SK-N-SH (cell line): ENCODE results near the gene ASB5.

Experiments used
- GABPA ChIP-seq: IDR thresholded peaks from 2 replicates; pipeline ENCODE4 v1.4.0; 2012; ENCODE audit warnings: low read depth, mild to moderate bottlenecking
- JUND ChIP-seq: IDR thresholded peaks from 2 replicates; pipeline ENCODE4 v1.4.0; 2012
- NFIC ChIP-seq: IDR thresholded peaks from 2 replicates; pipeline ENCODE4 v1.4.0; 2012; ENCODE audit warnings: borderline replicate concordance
- NRF1 ChIP-seq: IDR thresholded peaks from 2 replicates; pipeline ENCODE4 v1.6.1; 2012; ENCODE audit warnings: low read depth, mild to moderate bottlenecking, low read length
- RAD21 ChIP-seq: IDR thresholded peaks from 2 replicates; pipeline ENCODE4 v1.6.1; 2012; ENCODE audit warnings: mild to moderate bottlenecking, low read length
- RCOR1 ChIP-seq: fragments of 150-350 bp; IDR thresholded peaks from 2 replicates; pipeline ENCODE4 v1.6.1; 2017; ENCODE audit warnings: antibody characterized with exemption, low read length
- RFX5 ChIP-seq: IDR thresholded peaks from 2 replicates; pipeline ENCODE4 v1.6.1; 2012; ENCODE audit warnings: mild to moderate bottlenecking, improper control_type of control experiment, low read length
- SMC3 ChIP-seq: IDR thresholded peaks from 2 replicates; pipeline ENCODE4 v1.6.1; 2012; ENCODE audit warnings: low read depth, low read length, improper control_type of control experiment
- TF ChIP-seq, protein P1 (sequence below): fragments of 200-600 bp; sonication (generic); IDR thresholded peaks from 2 replicates; pipeline ENCODE4 v1.6.1; 2017; ENCODE audit warnings: antibody characterized with exemption, mild to moderate bottlenecking, moderate library complexity
- TF ChIP-seq, protein P2 (sequence below): fragments of 150-350 bp; IDR thresholded peaks from 2 replicates; pipeline ENCODE4 v1.6.1; 2017; ENCODE audit warnings: antibody characterized with exemption, low read length, low read depth, borderline replicate concordance
- TF ChIP-seq, protein P3 (sequence below): IDR thresholded peaks from 2 replicates; pipeline ENCODE4; 2012
- TF ChIP-seq, protein P4 (sequence below): IDR thresholded peaks from 2 replicates; pipeline ENCODE4 v1.6.1; 2012; ENCODE audit warnings: mild to moderate bottlenecking, low read depth, low read length, moderate library complexity
- TF ChIP-seq, protein P5 (sequence below): IDR thresholded peaks from 2 replicates; pipeline ENCODE4 v1.4.0; 2012; ENCODE audit warnings: low read depth, borderline replicate concordance

DNA sequence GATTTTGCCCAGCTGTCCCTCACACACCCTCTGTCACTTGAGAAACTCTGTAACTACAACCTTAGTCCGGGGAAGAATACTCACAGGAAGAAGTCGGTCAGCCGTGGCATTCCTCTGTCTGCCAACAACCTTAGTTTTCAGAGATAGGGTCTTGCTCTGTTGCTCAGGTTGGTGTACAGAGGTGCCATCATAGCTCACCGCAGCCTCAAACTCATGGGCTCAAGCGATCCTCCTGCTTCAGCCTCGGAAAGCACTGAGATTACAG lies 38.6 kb upstream of the ASB5 start:
- TF ChIP-seq JUND (no peak), RAD21 (no peak), SMC3 (no peak), NRF1 (no peak), RCOR1 (no peak), RFX5 (no peak), GABPA (no peak), NFIC (no peak)
- TF ChIP-seq, protein P1, sequence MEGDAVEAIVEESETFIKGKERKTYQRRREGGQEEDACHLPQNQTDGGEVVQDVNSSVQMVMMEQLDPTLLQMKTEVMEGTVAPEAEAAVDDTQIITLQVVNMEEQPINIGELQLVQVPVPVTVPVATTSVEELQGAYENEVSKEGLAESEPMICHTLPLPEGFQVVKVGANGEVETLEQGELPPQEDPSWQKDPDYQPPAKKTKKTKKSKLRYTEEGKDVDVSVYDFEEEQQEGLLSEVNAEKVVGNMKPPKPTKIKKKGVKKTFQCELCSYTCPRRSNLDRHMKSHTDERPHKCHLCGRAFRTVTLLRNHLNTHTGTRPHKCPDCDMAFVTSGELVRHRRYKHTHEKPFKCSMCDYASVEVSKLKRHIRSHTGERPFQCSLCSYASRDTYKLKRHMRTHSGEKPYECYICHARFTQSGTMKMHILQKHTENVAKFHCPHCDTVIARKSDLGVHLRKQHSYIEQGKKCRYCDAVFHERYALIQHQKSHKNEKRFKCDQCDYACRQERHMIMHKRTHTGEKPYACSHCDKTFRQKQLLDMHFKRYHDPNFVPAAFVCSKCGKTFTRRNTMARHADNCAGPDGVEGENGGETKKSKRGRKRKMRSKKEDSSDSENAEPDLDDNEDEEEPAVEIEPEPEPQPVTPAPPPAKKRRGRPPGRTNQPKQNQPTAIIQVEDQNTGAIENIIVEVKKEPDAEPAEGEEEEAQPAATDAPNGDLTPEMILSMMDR: no peak
- TF ChIP-seq, protein P2, sequence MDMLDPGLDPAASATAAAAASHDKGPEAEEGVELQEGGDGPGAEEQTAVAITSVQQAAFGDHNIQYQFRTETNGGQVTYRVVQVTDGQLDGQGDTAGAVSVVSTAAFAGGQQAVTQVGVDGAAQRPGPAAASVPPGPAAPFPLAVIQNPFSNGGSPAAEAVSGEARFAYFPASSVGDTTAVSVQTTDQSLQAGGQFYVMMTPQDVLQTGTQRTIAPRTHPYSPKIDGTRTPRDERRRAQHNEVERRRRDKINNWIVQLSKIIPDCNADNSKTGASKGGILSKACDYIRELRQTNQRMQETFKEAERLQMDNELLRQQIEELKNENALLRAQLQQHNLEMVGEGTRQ: no peak
- TF ChIP-seq, protein P3, sequence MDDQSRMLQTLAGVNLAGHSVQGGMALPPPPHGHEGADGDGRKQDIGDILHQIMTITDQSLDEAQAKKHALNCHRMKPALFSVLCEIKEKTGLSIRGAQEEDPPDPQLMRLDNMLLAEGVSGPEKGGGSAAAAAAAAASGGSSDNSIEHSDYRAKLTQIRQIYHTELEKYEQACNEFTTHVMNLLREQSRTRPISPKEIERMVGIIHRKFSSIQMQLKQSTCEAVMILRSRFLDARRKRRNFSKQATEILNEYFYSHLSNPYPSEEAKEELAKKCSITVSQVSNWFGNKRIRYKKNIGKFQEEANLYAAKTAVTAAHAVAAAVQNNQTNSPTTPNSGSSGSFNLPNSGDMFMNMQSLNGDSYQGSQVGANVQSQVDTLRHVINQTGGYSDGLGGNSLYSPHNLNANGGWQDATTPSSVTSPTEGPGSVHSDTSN: no peak
- TF ChIP-seq, protein P4, sequence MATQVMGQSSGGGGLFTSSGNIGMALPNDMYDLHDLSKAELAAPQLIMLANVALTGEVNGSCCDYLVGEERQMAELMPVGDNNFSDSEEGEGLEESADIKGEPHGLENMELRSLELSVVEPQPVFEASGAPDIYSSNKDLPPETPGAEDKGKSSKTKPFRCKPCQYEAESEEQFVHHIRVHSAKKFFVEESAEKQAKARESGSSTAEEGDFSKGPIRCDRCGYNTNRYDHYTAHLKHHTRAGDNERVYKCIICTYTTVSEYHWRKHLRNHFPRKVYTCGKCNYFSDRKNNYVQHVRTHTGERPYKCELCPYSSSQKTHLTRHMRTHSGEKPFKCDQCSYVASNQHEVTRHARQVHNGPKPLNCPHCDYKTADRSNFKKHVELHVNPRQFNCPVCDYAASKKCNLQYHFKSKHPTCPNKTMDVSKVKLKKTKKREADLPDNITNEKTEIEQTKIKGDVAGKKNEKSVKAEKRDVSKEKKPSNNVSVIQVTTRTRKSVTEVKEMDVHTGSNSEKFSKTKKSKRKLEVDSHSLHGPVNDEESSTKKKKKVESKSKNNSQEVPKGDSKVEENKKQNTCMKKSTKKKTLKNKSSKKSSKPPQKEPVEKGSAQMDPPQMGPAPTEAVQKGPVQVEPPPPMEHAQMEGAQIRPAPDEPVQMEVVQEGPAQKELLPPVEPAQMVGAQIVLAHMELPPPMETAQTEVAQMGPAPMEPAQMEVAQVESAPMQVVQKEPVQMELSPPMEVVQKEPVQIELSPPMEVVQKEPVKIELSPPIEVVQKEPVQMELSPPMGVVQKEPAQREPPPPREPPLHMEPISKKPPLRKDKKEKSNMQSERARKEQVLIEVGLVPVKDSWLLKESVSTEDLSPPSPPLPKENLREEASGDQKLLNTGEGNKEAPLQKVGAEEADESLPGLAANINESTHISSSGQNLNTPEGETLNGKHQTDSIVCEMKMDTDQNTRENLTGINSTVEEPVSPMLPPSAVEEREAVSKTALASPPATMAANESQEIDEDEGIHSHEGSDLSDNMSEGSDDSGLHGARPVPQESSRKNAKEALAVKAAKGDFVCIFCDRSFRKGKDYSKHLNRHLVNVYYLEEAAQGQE: no peak
- TF ChIP-seq, protein P5, sequence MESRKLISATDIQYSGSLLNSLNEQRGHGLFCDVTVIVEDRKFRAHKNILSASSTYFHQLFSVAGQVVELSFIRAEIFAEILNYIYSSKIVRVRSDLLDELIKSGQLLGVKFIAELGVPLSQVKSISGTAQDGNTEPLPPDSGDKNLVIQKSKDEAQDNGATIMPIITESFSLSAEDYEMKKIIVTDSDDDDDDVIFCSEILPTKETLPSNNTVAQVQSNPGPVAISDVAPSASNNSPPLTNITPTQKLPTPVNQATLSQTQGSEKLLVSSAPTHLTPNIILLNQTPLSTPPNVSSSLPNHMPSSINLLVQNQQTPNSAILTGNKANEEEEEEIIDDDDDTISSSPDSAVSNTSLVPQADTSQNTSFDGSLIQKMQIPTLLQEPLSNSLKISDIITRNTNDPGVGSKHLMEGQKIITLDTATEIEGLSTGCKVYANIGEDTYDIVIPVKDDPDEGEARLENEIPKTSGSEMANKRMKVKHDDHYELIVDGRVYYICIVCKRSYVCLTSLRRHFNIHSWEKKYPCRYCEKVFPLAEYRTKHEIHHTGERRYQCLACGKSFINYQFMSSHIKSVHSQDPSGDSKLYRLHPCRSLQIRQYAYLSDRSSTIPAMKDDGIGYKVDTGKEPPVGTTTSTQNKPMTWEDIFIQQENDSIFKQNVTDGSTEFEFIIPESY: no peak
